ENCODE data around the gene EXOSC3. TPM values are rescaled to one million over a fixed set of nuclear protein-coding genes. Genes with fewer than 3 reads are reported as not detected.

Gene EXOSC3
- total and polyA plus RNA-seq, 2 of the 13 experiments (the other 11 are each of a cell fraction or from before 2014, with no cell fraction given), result 17.5 to 68.7 TPM

- no peak for TF ChIP-seq NONO (IDR thresholded peaks at IDR 0.05)
- TF ChIP-seq NONO (CRISPR knock-in tag; conservative IDR thresholded peaks at IDR 0.05), result peak; percentile 76
- TF ChIP-seq GLI4 (CRISPR knock-in tag; IDR thresholded peaks at IDR 0.05; ENCODE audit: borderline replicate concordance), result peak; percentile 79; the same call in 1 of the 2 replicates
- peak; percentile 95 for TF ChIP-seq ZNF574 (CRISPR knock-in tag; IDR thresholded peaks at IDR 0.05)
- TF ChIP-seq DMAP1 (CRISPR knock-in tag; IDR thresholded peaks at IDR 0.05), result peak; percentile 95
- peak; percentile 84 for TF ChIP-seq ZNF225 (CRISPR knock-in tag; IDR thresholded peaks at IDR 0.05)
- peak; percentile 24; the same call in 1 of the 2 replicates for TF ChIP-seq ZNF281 (CRISPR knock-in tag; IDR thresholded peaks at IDR 0.05; ENCODE audit: borderline replicate concordance)
- TF ChIP-seq AGO1 (IDR thresholded peaks at IDR 0.05; ENCODE audit: low read depth, low read length, poor library complexity, severe bottlenecking), result no peak
- no peak for TF ChIP-seq ZNF615 (CRISPR knock-in tag; IDR thresholded peaks at IDR 0.05; ENCODE audit: borderline replicate concordance)
- TF ChIP-seq ARNTL (CRISPR knock-in tag; IDR thresholded peaks at IDR 0.05), result peak; percentile 55; the same call in 1 of the 2 replicates
- no peak for TF ChIP-seq ZFAT (CRISPR knock-in tag; conservative IDR thresholded peaks at IDR 0.05)
- no peak for TF ChIP-seq PPARG (CRISPR knock-in tag; conservative IDR thresholded peaks at IDR 0.05)
- TF ChIP-seq POLR2AphosphoS2 (IDR thresholded peaks at IDR 0.05; ENCODE audit: low read depth, low read length), result no peak
- peak; percentile 67 for TF ChIP-seq ZSCAN25 (CRISPR knock-in tag; IDR thresholded peaks at IDR 0.05)
- no peak for TF ChIP-seq ZNF597 (CRISPR knock-in tag; IDR thresholded peaks at IDR 0.05)
- no peak for TF ChIP-seq EEA1 (CRISPR knock-in tag; IDR thresholded peaks at IDR 0.05; ENCODE audit: borderline replicate concordance)
- peak; percentile 74; the same call in 1 of the 2 replicates for TF ChIP-seq ZNF691 (CRISPR knock-in tag; IDR thresholded peaks at IDR 0.05; ENCODE audit: borderline replicate concordance, low read depth)
- TF ChIP-seq ZNF510 (CRISPR knock-in tag; IDR thresholded peaks at IDR 0.05; ENCODE audit: low read depth), result peak; percentile 54; the same call in 1 of the 2 replicates
- TF ChIP-seq TBL1XR1 (IDR thresholded peaks at IDR 0.05; ENCODE audit: borderline replicate concordance, low read length, partially characterized antibody), result no peak
- TF ChIP-seq FOXA3 (CRISPR knock-in tag; IDR thresholded peaks at IDR 0.05), result no peak; the same call in 1 of the 2 replicates
- TF ChIP-seq ZNF230 (CRISPR knock-in tag; IDR thresholded peaks at IDR 0.05), result peak; percentile 93
- no peak for TF ChIP-seq CHD4 (IDR thresholded peaks at IDR 0.05; ENCODE audit: borderline replicate concordance, low read length)
Observed at GRCh38 chr9:37784616-37785483, at the start of gene EXOSC3 (continued).
